ENCODE results near the gene RIT2. TPM values are rescaled to one million over a fixed set of nuclear protein-coding genes. Genes with fewer than 3 reads are reported as not detected.

RIT2 gene
- total RNA-seq, 4 donors from 2014 or later = not detected

- DNase-seq (no peak), ATAC-seq (no peak)
- H3K9me3 ChIP-seq = no peaks in the 10 kb centered on the region
- intact Hi-C loops (cut with DNase I; ENCODE audit: low total_unique reads) (no loop called here), in situ Hi-C loops (cut with MboI; ENCODE audit: low sequenced_read_pairs in 4 of 4) (no loop called here)
- H3K27ac ChIP-seq = no peak overlapping the region
- no peaks in the 10 kb centered on the region for H3K36me3 ChIP-seq
- H3K4me3 ChIP-seq = no peak overlapping the region
- no peaks in the 10 kb centered on the region for H3K4me1 ChIP-seq
- TF ChIP-seq CTCF (IDR thresholded peaks at IDR 0.05 in 4 of 5, conservative IDR thresholded peaks at IDR 0.05 in 1 of 5) (no peak), POLR2A (IDR thresholded peaks at IDR 0.05) (no peak)
- H3K27me3 ChIP-seq = no peaks in the 10 kb centered on the region
Observed at GRCh38 chr18:42760290-42760689, 355.2 kb downstream of the RIT2 start.

GRCh38 chr18:42758852-42759251, 356.6 kb downstream of the RIT2 start:
- H3K9me3 ChIP-seq = no peaks in the 10 kb centered on the region
- no peak for TF ChIP-seq CTCF (IDR thresholded peaks at IDR 0.05 in 4 of 5, conservative IDR thresholded peaks at IDR 0.05 in 1 of 5)
- no peak for TF ChIP-seq POLR2A (IDR thresholded peaks at IDR 0.05)
- no peak overlapping the region for H3K27ac ChIP-seq
- H3K4me1 ChIP-seq = no peaks in the 10 kb centered on the region
- no peaks in the 10 kb centered on the region for H3K36me3 ChIP-seq
- no peak overlapping the region for H3K4me3 ChIP-seq
- intact Hi-C loops (cut with DNase I; ENCODE audit: low total_unique reads) (no loop called here), in situ Hi-C loops (cut with MboI; ENCODE audit: low sequenced_read_pairs in 4 of 4) (no loop called here)
- DNase-seq (no peak), ATAC-seq (no peak)
- no peaks in the 10 kb centered on the region for H3K27me3 ChIP-seq

GRCh38 chr18:42756214-42756613, 359.3 kb downstream of the RIT2 start:
- intact Hi-C loops (cut with DNase I; ENCODE audit: low total_unique reads) = no loop called here
- H3K36me3 ChIP-seq = no peaks in the 10 kb centered on the region
- H3K9me3 ChIP-seq = no peaks in the 10 kb centered on the region
- in situ Hi-C loops (cut with MboI; ENCODE audit: low sequenced_read_pairs in 4 of 4) = no loop called here
- no peak for DNase-seq
- TF ChIP-seq CTCF (IDR thresholded peaks at IDR 0.05 in 4 of 5, conservative IDR thresholded peaks at IDR 0.05 in 1 of 5) (no peak), POLR2A (IDR thresholded peaks at IDR 0.05) (no peak)
- ATAC-seq = no peak
- H3K4me1 ChIP-seq = no peaks in the 10 kb centered on the region
- no peak overlapping the region for H3K27ac ChIP-seq
- no peak overlapping the region for H3K4me3 ChIP-seq
- no peaks in the 10 kb centered on the region for H3K27me3 ChIP-seq

GRCh38 chr18:42752916-42753315, 362.6 kb downstream of the RIT2 start:
- ATAC-seq (no peak), DNase-seq (no peak)
- TF ChIP-seq POLR2A (IDR thresholded peaks at IDR 0.05) = no peak
- no peak for TF ChIP-seq CTCF (IDR thresholded peaks at IDR 0.05 in 4 of 5, conservative IDR thresholded peaks at IDR 0.05 in 1 of 5)
- Histone ChIP-seq H3K27me3 (no peaks in the 10 kb centered on the region), H3K27ac (no peak overlapping the region), H3K4me1 (no peaks in the 10 kb centered on the region), H3K36me3 (no peaks in the 10 kb centered on the region), H3K4me3 (no peak overlapping the region), H3K9me3 (no peaks in the 10 kb centered on the region)
- in situ Hi-C loops (cut with MboI; ENCODE audit: low sequenced_read_pairs in 4 of 4) (no loop called here), intact Hi-C loops (cut with DNase I; ENCODE audit: low total_unique reads) (no loop called here)

GRCh38 chr18:42746794-42747193, 368.7 kb downstream of the RIT2 start:
- Histone ChIP-seq H3K27me3 (no peaks in the 10 kb centered on the region), H3K27ac (no peak overlapping the region), H3K4me1 (no peaks in the 10 kb centered on the region), H3K9me3 (no peaks in the 10 kb centered on the region), H3K36me3 (no peaks in the 10 kb centered on the region), H3K4me3 (no peak overlapping the region)
- no peak for ATAC-seq
- no peak for TF ChIP-seq POLR2A (IDR thresholded peaks at IDR 0.05)
- TF ChIP-seq CTCF (IDR thresholded peaks at IDR 0.05 in 4 of 5, conservative IDR thresholded peaks at IDR 0.05 in 1 of 5) = no peak
- intact Hi-C loops (cut with DNase I; ENCODE audit: low total_unique reads) (no loop called here), in situ Hi-C loops (cut with MboI; ENCODE audit: low sequenced_read_pairs in 4 of 4) (no loop called here)
- DNase-seq = no peak
